ENCODE data around the gene MYH7.

MYH7 gene

GRCh38 chr14:23414254-23414653 is 21.2 kb downstream of the MYH7 start (continued):
- TF ChIP-seq REST (tag by site-specific recombination; IDR thresholded peaks at IDR 0.05) (no peak), ZEB2 (tag by site-specific recombination; IDR thresholded peaks at IDR 0.05) (no peak), ZBTB44 (tag by site-specific recombination; IDR thresholded peaks at IDR 0.05) (no peak), ZNF404 (tag by site-specific recombination; IDR thresholded peaks at IDR 0.05) (no peak), ZNF221 (tag by site-specific recombination; IDR thresholded peaks at IDR 0.05; ENCODE audit: borderline replicate concordance) (no peak), GLI2 (tag by site-specific recombination; IDR thresholded peaks at IDR 0.05; ENCODE audit: borderline replicate concordance, low read depth) (no peak), ZNF2 (tag by site-specific recombination; IDR thresholded peaks at IDR 0.05) (no peak), TRIM28 (IDR thresholded peaks at IDR 0.05; ENCODE audit: borderline replicate concordance, low read length) (no peak), ZNF560 (tag by site-specific recombination; IDR thresholded peaks at IDR 0.05; ENCODE audit: borderline replicate concordance) (no peak), ZNF776 (tag by site-specific recombination; IDR thresholded peaks at IDR 0.05; ENCODE audit: borderline replicate concordance) (no peak)

- H3K4me3 ChIP-seq (ENCODE audit: low read depth, low read length): no peak overlapping the region
- no peak overlapping the region for H3K27ac ChIP-seq (ENCODE audit: extremely low read depth, low read depth, low read length)
- no peaks in the 10 kb centered on the region for H3K4me1 ChIP-seq (ENCODE audit: control insufficient read depth, insufficient read depth, low read length)
- ChIA-PET CTCF (no interaction called here), POLR2A (no interaction called here)
- H3K9me3 ChIP-seq (ENCODE audit: control insufficient read depth, insufficient read depth, low read depth, low read length): no peaks in the 10 kb centered on the region
- no peaks in the 10 kb centered on the region for H3K36me3 ChIP-seq (ENCODE audit: control insufficient read depth in 2 of 2, insufficient read depth in 1 of 2, low read length in 2 of 2)
- no peak for TF ChIP-seq ZBTB49 (tag by site-specific recombination; IDR thresholded peaks at IDR 0.05; ENCODE audit: low read depth)
- TF ChIP-seq ZNF623 (tag by site-specific recombination; IDR thresholded peaks at IDR 0.05): no peak
- no peak for TF ChIP-seq ZNF571 (tag by site-specific recombination; IDR thresholded peaks at IDR 0.05)
- TF ChIP-seq ZNF692 (tag by site-specific recombination; IDR thresholded peaks at IDR 0.05): no peak
- no peak for TF ChIP-seq ZNF610 (tag by site-specific recombination; IDR thresholded peaks at IDR 0.05; ENCODE audit: borderline replicate concordance)
- TF ChIP-seq HOXD13 (CRISPR knock-in tag; IDR thresholded peaks at IDR 0.05; ENCODE audit: borderline replicate concordance): no peak
- no peak for TF ChIP-seq ZNF341 (tag by site-specific recombination; IDR thresholded peaks at IDR 0.05; ENCODE audit: low read depth)
- no peak for TF ChIP-seq TSHZ1 (tag by site-specific recombination; IDR thresholded peaks at IDR 0.05; ENCODE audit: borderline replicate concordance)
- no peak for TF ChIP-seq CTCF (tag by site-specific recombination; IDR thresholded peaks at IDR 0.05)
- TF ChIP-seq ZNF146 (tag by site-specific recombination; IDR thresholded peaks at IDR 0.05): no peak
- no peak for TF ChIP-seq ZXDB (tag by site-specific recombination; IDR thresholded peaks at IDR 0.05)
- no peak for TF ChIP-seq ZNF549 (tag by site-specific recombination; IDR thresholded peaks at IDR 0.05)
- no peak for TF ChIP-seq YY1 (tag by site-specific recombination; IDR thresholded peaks at IDR 0.05)
Observed at GRCh38 chr14:23413681-23414080, 21.8 kb downstream of the MYH7 start.

Data from HEK293 (cell line).